H1 (cell line): Measurements from ENCODE around the gene SLC37A2. TPM values are rescaled to one million over a fixed set of nuclear protein-coding genes. Genes with fewer than 3 reads are reported as not detected.

Experiments
- CTCF ChIA-PET: fragments of 300-600 bp; sonication (Branson Sonifier 250); formaldehyde crosslinking; loops from one replicate; lab custom pipeline; 2021; ENCODE audit not compliant: partially characterized antibody; lab: Charles Lee
- POLR2A ChIA-PET: fragments of 300-600 bp; sonication (Branson Sonifier 250); formaldehyde crosslinking; loops from one replicate; lab custom pipeline; 2021; ENCODE audit warnings: inconsistent platforms; ENCODE audit not compliant: partially characterized antibody; lab: Charles Lee
- DNase-seq, 2 experiments: peaks; one replicate each; pipeline versions ENCODE4 v3.0.0 to v3.0.0-alpha.2; 2010 to 2022; ENCODE audit warnings: low spot score in 2 of 2, low read depth in 1 of 2, mixed read lengths in 1 of 2
- FAIRE-seq: peaks from 2 replicates; lab custom pipeline; 2011; peaks lifted over from hg19 to GRCh38; lab: Jason Lieb, UNC
- H2AFZ ChIP-seq: 2 replicates; pipeline ENCODE4 v1.8.1; 2012; ENCODE audit warnings: low read length, inconsistent platforms
- H2AK5ac ChIP-seq: 2 replicates; pipeline ENCODE4 v1.6.1; 2013; ENCODE audit warnings: low read depth, low read length
- H2BK120ac ChIP-seq: replicated peaks from 2 replicates; pipeline ENCODE3; 2013; ENCODE audit warnings: low read depth, low read length, inconsistent platforms
- H2BK12ac ChIP-seq: 2 replicates; pipeline ENCODE4 v1.6.1; 2013; ENCODE audit warnings: low read depth, low read length
- H2BK15ac ChIP-seq: 2 replicates; pipeline ENCODE4 v1.6.1; 2013; ENCODE audit warnings: low read length
- H2BK20ac ChIP-seq: 2 replicates; pipeline ENCODE4 v1.6.1; 2013; ENCODE audit warnings: low read length
- H2BK5ac ChIP-seq: 2 replicates; pipeline ENCODE4 v1.6.1; 2013; ENCODE audit warnings: low read depth, low read length
- H3K14ac ChIP-seq: 2 replicates; pipeline ENCODE4 v1.6.1; 2013; ENCODE audit warnings: inconsistent platforms; ENCODE audit not compliant: insufficient read length
- H3K18ac ChIP-seq: 2 replicates; pipeline ENCODE4 v1.6.1; 2013; ENCODE audit warnings: low read length; ENCODE audit errors: extremely low read depth
- H3K23ac ChIP-seq: 2 replicates; pipeline ENCODE4 v1.6.1; 2013; ENCODE audit warnings: inconsistent platforms; ENCODE audit not compliant: insufficient read length
- H3K23me2 ChIP-seq: 2 replicates; pipeline ENCODE4 v1.6.1; 2013; ENCODE audit warnings: low read depth, low read length
- H3K27ac ChIP-seq: 2 replicates; pipeline ENCODE4 v1.6.1; 2011; ENCODE audit warnings: low read depth, low read length, inconsistent platforms
- H3K27me3 ChIP-seq, 4 experiments: replicated peaks in 1 of 4; 1 replicate in 1 of 4; 2 replicates in 3 of 4; pipeline versions ENCODE4 v1.6.1 to v1.8.1; 2011 to 2013; ENCODE audit warnings: low read length in 3 of 4, mild to moderate bottlenecking in 3 of 4, inconsistent platforms in 2 of 4, mixed read lengths in 2 of 4, moderate library complexity in 1 of 4; ENCODE audit not compliant: control insufficient read depth in 3 of 4, insufficient read depth in 3 of 4; ENCODE audit errors: extremely low read depth in 1 of 4
- H3K36me3 ChIP-seq, 4 experiments: 2 replicates each; pipeline versions ENCODE4 v1.6.1 to v1.8.1; 2011 to 2013; ENCODE audit warnings: mild to moderate bottlenecking in 4 of 4, low read length in 3 of 4, moderate library complexity in 2 of 4, control low read depth in 1 of 4, inconsistent platforms in 1 of 4; ENCODE audit not compliant: insufficient read depth in 4 of 4, control insufficient read depth in 2 of 4
- H3K4ac ChIP-seq: replicated peaks from 2 replicates; pipeline ENCODE3; 2013; ENCODE audit warnings: low read length, low read depth, mixed read lengths, inconsistent platforms; ENCODE audit not compliant: insufficient read length
- H3K4me1 ChIP-seq, 4 experiments: replicated peaks in 1 of 4; 1 replicate in 1 of 4; 2 replicates in 3 of 4; pipeline versions ENCODE4 v1.6.1 to v1.8.1; 2011 to 2013; ENCODE audit warnings: low read length in 3 of 4, inconsistent platforms in 2 of 4, mixed read lengths in 1 of 4; ENCODE audit not compliant: insufficient read depth in 4 of 4, control insufficient read depth in 3 of 4
- H3K4me2 ChIP-seq, 2 experiments: 2 replicates each; pipeline versions ENCODE4 v1.6.1 to v1.8.1; 2011 to 2013; ENCODE audit warnings: low read depth in 2 of 2, low read length in 2 of 2, control low read depth in 1 of 2, inconsistent platforms in 1 of 2, mild to moderate bottlenecking in 1 of 2; ENCODE audit not compliant: insufficient read depth in 1 of 2
- H3K4me3 ChIP-seq, 4 experiments: fragments of 200-600, 300-600 bp in 1 of 4; sonication (generic), shearing (Covaris generic), sonication (Bioruptor Twin) in 1 of 4; 2 replicates each; pipeline versions ENCODE4 v1.5.1 to v1.8.1; 2011 to 2016; ENCODE audit warnings: low read length in 4 of 4, low read depth in 3 of 4, control low read depth in 2 of 4, inconsistent platforms in 2 of 4, mild to moderate bottlenecking in 2 of 4, mixed read lengths in 1 of 4, moderate library complexity in 1 of 4; ENCODE audit not compliant: insufficient read depth in 2 of 4; ENCODE audit errors: extremely low read depth in 1 of 4
- H3K56ac ChIP-seq: replicated peaks from 2 replicates; pipeline ENCODE3; 2013; ENCODE audit warnings: low read depth, mild to moderate bottlenecking, mixed read lengths, low read length, inconsistent platforms; ENCODE audit not compliant: insufficient read length
- H3K79me1 ChIP-seq: 2 replicates; pipeline ENCODE4 v1.6.1; 2013; ENCODE audit warnings: low read depth, low read length, control low read depth
- H3K79me2 ChIP-seq, 2 experiments: 2 replicates each; pipeline versions ENCODE4 v1.6.1 to v1.8.1; 2012 to 2013; ENCODE audit warnings: low read length in 2 of 2, mild to moderate bottlenecking in 2 of 2, inconsistent platforms in 1 of 2; ENCODE audit not compliant: insufficient read depth in 2 of 2, control insufficient read depth in 1 of 2
- H3K9ac ChIP-seq, 4 experiments: replicated peaks in 1 of 4; 1 replicate in 1 of 4; 2 replicates in 3 of 4; pipeline versions ENCODE4 v1.6.1 to v1.8.1; 2011 to 2013; ENCODE audit warnings: low read depth in 3 of 4, low read length in 3 of 4, control low read depth in 2 of 4, mild to moderate bottlenecking in 2 of 4, moderate library complexity in 2 of 4, inconsistent platforms in 1 of 4; ENCODE audit errors: extremely low read depth in 1 of 4
- H3K9me3 ChIP-seq, 2 experiments: 2 replicates each; pipeline versions ENCODE4 v1.6.1 to v1.8.1; 2012 to 2013; ENCODE audit warnings: mild to moderate bottlenecking in 2 of 2, moderate library complexity in 2 of 2, control low read depth in 1 of 2, inconsistent platforms in 1 of 2, low read depth in 1 of 2, low read length in 1 of 2, mixed read lengths in 1 of 2; ENCODE audit not compliant: insufficient read depth in 2 of 2
- H4K20me1 ChIP-seq, 2 experiments: replicated peaks in 1 of 2; 2 replicates each; pipeline versions ENCODE3 to v1.8.1; 2011 to 2013; ENCODE audit warnings: inconsistent platforms in 2 of 2, low read length in 2 of 2, mild to moderate bottlenecking in 1 of 2; ENCODE audit not compliant: insufficient read depth in 2 of 2, control insufficient read depth in 1 of 2
- H4K5ac ChIP-seq: 2 replicates; pipeline ENCODE4 v1.6.1; 2013; ENCODE audit warnings: low read length, low read depth, mixed read lengths, inconsistent platforms; ENCODE audit not compliant: insufficient read length
- H4K8ac ChIP-seq: 2 replicates; pipeline ENCODE4 v1.8.0; 2013; ENCODE audit warnings: mild to moderate bottlenecking, moderate library complexity, low read length, inconsistent platforms; ENCODE audit not compliant: insufficient read depth; ENCODE audit errors: extremely low read depth
- H4K91ac ChIP-seq: replicated peaks from 2 replicates; pipeline ENCODE3; 2013; ENCODE audit warnings: low read length, mixed read lengths, inconsistent platforms; ENCODE audit not compliant: insufficient read length
- WGBS, 2 experiments: shearing (Covaris generic) in 1 of 2; methylation state at CpG; one replicate each; pipeline versions ENCODE4 v1.1.6 to v1.1.7; 2013 to 2015; ENCODE audit warnings: low lambda C conversion rate in 2 of 2, mixed read lengths in 2 of 2, inconsistent platforms in 1 of 2, low coverage in 1 of 2, missing lambda C conversion rate in 1 of 2; ENCODE audit not compliant: insufficient replicate concordance in 2 of 2, insufficient coverage in 1 of 2, insufficient read length in 1 of 2; ENCODE audit errors: extremely low coverage in 1 of 2, missing lambda C conversion rate in 1 of 2; 5-methylcytosine and 5-hydroxymethylcytosine counted together
- polyA plus RNA-seq, 7 experiments: library from polyadenylated mRNA; depleted of rRNA in 3 of 7; stranded (reverse) in 5 of 7; unstranded in 2 of 7; fragments of >200 nt in 5 of 7; fragments of 200-250 nt in 2 of 7; gene quantifications; 1 replicate in 5 of 7; 2 replicates in 1 of 7; 4 replicates in 1 of 7; pipeline versions ENCODE4 v1.2.1 to v1.2.3, GENCODE V29; 2011 to 2013; ENCODE audit warnings: missing spikeins in 2 of 7, mixed read lengths in 2 of 7
- total RNA-seq: library from RNA; stranded (reverse); fragmentation: NEBNext Ultra II Directional; extraction: Animal tissue kit (Norgen Biotek cat#: 25700); gene quantifications from 2 replicates; pipeline ENCODE4 v1.2.1, GENCODE V29; 2021

Gene SLC37A2
- total and polyA plus RNA-seq, 2 of the 8 experiments (the other 6 are each of a cell fraction or from before 2014, with no cell fraction given) = 1.3 to 1.9 TPM

DNA sequence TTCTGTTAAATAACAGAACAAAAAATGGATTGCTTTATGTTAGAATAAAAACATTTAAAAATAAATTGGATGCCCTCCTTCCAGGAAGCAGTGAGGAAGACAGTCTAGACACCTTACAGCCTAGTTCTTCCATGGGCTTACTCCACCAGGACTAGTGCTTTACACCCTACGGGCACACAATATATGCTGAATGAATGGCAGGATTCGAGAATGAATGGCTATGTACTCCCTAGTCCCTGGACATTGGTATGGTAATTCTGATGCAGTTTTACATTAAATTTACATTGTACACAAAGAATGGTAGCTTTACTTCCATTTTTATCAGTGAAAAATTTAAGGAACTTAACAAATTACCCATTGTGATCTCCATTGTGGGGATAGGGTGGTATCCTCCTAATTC is 31.6 kb downstream of the SLC37A2 start:
- no peak overlapping the region for H3K27ac ChIP-seq
- H3K79me1 ChIP-seq = no peaks in the 10 kb centered on the region
- no peak overlapping the region for H3K56ac ChIP-seq
- peaks cover 2 to 12% (median 6%) of the 10 kb centered on the region in 4 experiments; a peak in 6 of 7 replicates for H3K4me1 ChIP-seq
- H4K20me1 ChIP-seq = no peaks in the 10 kb centered on the region
- no peak overlapping the region for H4K5ac ChIP-seq
- no peak overlapping the region for H3K14ac ChIP-seq
- no peak overlapping the region for H2BK120ac ChIP-seq
- H2BK5ac ChIP-seq = no peak overlapping the region
- H3K4me2 ChIP-seq = no peak overlapping the region
- H3K9ac ChIP-seq = no peak overlapping the region
- no peak overlapping the region for H3K23ac ChIP-seq
- no peak overlapping the region for H2AFZ ChIP-seq
- H3K23me2 ChIP-seq = no peaks in the 10 kb centered on the region
- ChIA-PET POLR2A (interaction anchor here (1.3 kb wide), 1 partner anchor 69 kb away, joined by 4 read pairs; no protein-coding TSS in a partner anchor), CTCF (interaction anchor here (1.5 to 29.4 kb wide), 7 partner anchors 11 to 259 kb away, joined by 5 to 486 read pairs (median 10); partner anchors contain the start of gene TMEM218)
- 89% methylated on average over 2 of the region's 2 CpGs; no CpG with 5 or more reads in 1 of the 2 experiments for WGBS, 2 experiments
- FAIRE-seq (no peak), DNase-seq (no peak)
- H2BK15ac ChIP-seq = no peak overlapping the region
- H3K18ac ChIP-seq = no peak overlapping the region
- H3K9me3 ChIP-seq = no peaks in the 10 kb centered on the region
- H2BK12ac ChIP-seq = no peak overlapping the region
- H2AK5ac ChIP-seq = no peak overlapping the region
- no peak overlapping the region for H4K8ac ChIP-seq
- peaks cover 0 to 10% (median 3%) of the 10 kb centered on the region in 4 experiments; a peak in 6 of 8 replicates for H3K36me3 ChIP-seq
- no peak overlapping the region for H4K91ac ChIP-seq
- H3K79me2 ChIP-seq = no peaks in the 10 kb centered on the region
- H3K4me3 ChIP-seq = no peak overlapping the region
- no peak overlapping the region for H2BK20ac ChIP-seq
- H3K27me3 ChIP-seq = no peaks in the 10 kb centered on the region
- no peak overlapping the region for H3K4ac ChIP-seq
